IMR-90 (cell line): ENCODE measurements around the gene PPP1R37. TPM values are rescaled to one million over a fixed set of nuclear protein-coding genes. Genes with fewer than 3 reads are reported as not detected.
A peak's percentile ranks its signal among the peaks of the same experiment; 100 is the strongest.

Source experiments
- ATAC-seq: fragments of 200-7000 bp; cut with Tn5 transposase; 2 replicates; pipeline ENCODE4 v1.9.1; 2020; ENCODE audit warnings: low read depth, mild to moderate bottlenecking, moderate library complexity
- Bru-seq: library from RNA; stranded (reverse); fragments of 400-500 nt; gene quantifications from one replicate; lab custom pipeline; 2021; lab: Mats Ljungman, UMichigan
- BruChase-seq, 2 experiments: library from RNA; stranded (reverse); fragments of 400-500 nt; gene quantifications; one replicate each; lab custom pipeline; 2021; lab: Mats Ljungman, UMichigan
- BruUV-seq: library from RNA; stranded (reverse); fragments of 400-500 nt; replicated peaks from 2 replicates; lab custom pipeline; 2021; lab: Mats Ljungman, UMichigan
- CTCF ChIA-PET: fragments of 300-600 bp; formaldehyde crosslinking; extraction: SDS; loops from one replicate; lab custom pipeline; 2021; ENCODE audit warnings: antibody characterized with exemption; lab: Yijun Ruan, JAX
- POLR2A ChIA-PET: fragments of 300-600 bp; sonication (Branson Sonifier 250); formaldehyde crosslinking; loops from one replicate; lab custom pipeline; 2022; ENCODE audit warnings: antibody characterized with exemption; ENCODE audit not compliant: unreplicated experiment; lab: Charles Lee
- DNase-seq: peaks from one replicate; pipeline ENCODE4 v3.0.0; 2013
- H2AFZ ChIP-seq: replicated peaks from 2 replicates; pipeline ENCODE3; 2013; ENCODE audit warnings: low read length, mild to moderate bottlenecking; ENCODE audit not compliant: poor library complexity
- H2AK5ac ChIP-seq: 2 replicates; pipeline ENCODE4 v1.6.1; 2013; ENCODE audit warnings: low read depth, low read length, inconsistent platforms
- H2AK9ac ChIP-seq: replicated peaks from 2 replicates; pipeline ENCODE3; 2013; ENCODE audit warnings: mild to moderate bottlenecking, low read depth, low read length, moderate library complexity; ENCODE audit not compliant: poor library complexity
- H2BK120ac ChIP-seq: 2 replicates; pipeline ENCODE4 v1.6.1; 2013; ENCODE audit warnings: low read depth, low read length, inconsistent platforms
- H2BK15ac ChIP-seq: 3 replicates; pipeline ENCODE4 v1.6.1; 2013; ENCODE audit warnings: low read depth, low read length, inconsistent platforms
- H2BK20ac ChIP-seq: 2 replicates; pipeline ENCODE4 v1.6.1; 2013; ENCODE audit warnings: low read depth, mild to moderate bottlenecking, inconsistent platforms, low read length, moderate library complexity
- H2BK5ac ChIP-seq: 2 replicates; pipeline ENCODE4 v1.6.1; 2013; ENCODE audit warnings: mild to moderate bottlenecking, low read depth, low read length, inconsistent platforms; ENCODE audit not compliant: poor library complexity, severe bottlenecking
- H3K14ac ChIP-seq: replicated peaks from 2 replicates; pipeline ENCODE4 v1.6.1; 2013; ENCODE audit warnings: low read depth, low read length, inconsistent platforms
- H3K18ac ChIP-seq: 2 replicates; pipeline ENCODE4 v1.6.1; 2013; ENCODE audit warnings: low read depth, low read length, control low read depth
- H3K23ac ChIP-seq: 2 replicates; pipeline ENCODE4 v1.6.1; 2013; ENCODE audit warnings: low read depth, low read length, inconsistent platforms
- H3K27ac ChIP-seq: 2 replicates; pipeline ENCODE4 v1.5.1; 2013; ENCODE audit warnings: mild to moderate bottlenecking, control low read depth, low read length; ENCODE audit not compliant: insufficient read depth
- H3K27me3 ChIP-seq: 2 replicates; pipeline ENCODE4 v1.6.1; 2013; ENCODE audit warnings: low read length; ENCODE audit not compliant: control insufficient read depth, insufficient read depth
- H3K36me3 ChIP-seq: 2 replicates; pipeline ENCODE4 v1.6.1; 2013; ENCODE audit warnings: low read length, mixed read lengths; ENCODE audit not compliant: control insufficient read depth, insufficient read depth
- H3K4ac ChIP-seq: 2 replicates; pipeline ENCODE4 v1.6.1; 2013; ENCODE audit warnings: low read depth, low read length, inconsistent platforms
- H3K4me1 ChIP-seq: 2 replicates; pipeline ENCODE4 v1.6.1; 2013; ENCODE audit warnings: low read length, mixed read lengths; ENCODE audit not compliant: control insufficient read depth, insufficient read depth
- H3K4me2 ChIP-seq: 2 replicates; pipeline ENCODE4 v1.6.1; 2013; ENCODE audit warnings: low read depth, mild to moderate bottlenecking, control low read depth, low read length, moderate library complexity
- H3K4me3 ChIP-seq: 2 replicates; pipeline ENCODE4 v1.5.1; 2013; ENCODE audit warnings: low read depth, mild to moderate bottlenecking, control low read depth, low read length, moderate library complexity; ENCODE audit not compliant: insufficient read depth
- H3K56ac ChIP-seq: 2 replicates; pipeline ENCODE4 v1.6.1; 2013; ENCODE audit warnings: low read length, inconsistent platforms; ENCODE audit not compliant: insufficient read depth; ENCODE audit errors: extremely low read depth
- H3K79me1 ChIP-seq, 2 experiments: 2 replicates each; pipeline ENCODE4 v1.6.1; 2013; ENCODE audit warnings: low read length in 2 of 2, inconsistent platforms in 1 of 2, low read depth in 1 of 2
- H3K9ac ChIP-seq: 2 replicates; pipeline ENCODE4 v1.6.1; 2013; ENCODE audit warnings: low read depth, low read length, control low read depth
- H3K9me1 ChIP-seq: 2 replicates; pipeline ENCODE4 v1.6.1; 2013; ENCODE audit warnings: low read length, inconsistent platforms; ENCODE audit not compliant: insufficient read depth
- H3K9me3 ChIP-seq: 2 replicates; pipeline ENCODE4 v1.6.1; 2013; ENCODE audit warnings: low read length; ENCODE audit not compliant: control insufficient read depth, insufficient read depth
- H4K20me1 ChIP-seq: 2 replicates; pipeline ENCODE4 v1.6.1; 2013; ENCODE audit warnings: low read length, inconsistent platforms; ENCODE audit not compliant: insufficient read depth
- H4K5ac ChIP-seq: 2 replicates; pipeline ENCODE4 v1.6.1; 2013; ENCODE audit warnings: mild to moderate bottlenecking, low read depth, low read length, control low read depth
- H4K8ac ChIP-seq, 2 experiments: 2 replicates each; pipeline ENCODE4 v1.6.1; 2013; ENCODE audit warnings: low read depth in 2 of 2, low read length in 2 of 2, control low read depth in 1 of 2, inconsistent platforms in 1 of 2
- H4K91ac ChIP-seq: 2 replicates; pipeline ENCODE4 v1.6.1; 2013; ENCODE audit warnings: low read depth, low read length, inconsistent platforms; ENCODE audit not compliant: insufficient read depth
- BHLHE40 ChIP-seq: fragments of 150-350 bp; IDR thresholded peaks from 2 replicates; pipeline ENCODE4 v1.6.1; 2016; ENCODE audit warnings: mild to moderate bottlenecking, low read depth, low read length
- CEBPB ChIP-seq: IDR thresholded peaks from 2 replicates; pipeline ENCODE4 v1.6.1; 2012; ENCODE audit warnings: low read depth, low read length, improper control_type of control experiment
- CHD1 ChIP-seq: IDR thresholded peaks from 2 replicates; pipeline ENCODE4 v1.6.1; 2012; ENCODE audit warnings: low read depth, low read length, improper control_type of control experiment
- FOS ChIP-seq: fragments of 150-350 bp; IDR thresholded peaks from 2 replicates; pipeline ENCODE4 v1.6.1; 2016; ENCODE audit warnings: low read depth, low read length
- MAFK ChIP-seq: IDR thresholded peaks from 2 replicates; pipeline ENCODE4 v1.6.1; 2012; ENCODE audit warnings: low read depth, low read length, improper control_type of control experiment
- MAZ ChIP-seq: IDR thresholded peaks from 2 replicates; pipeline ENCODE4 v1.6.1; 2012; ENCODE audit warnings: low read depth, mild to moderate bottlenecking, low read length, improper control_type of control experiment, moderate library complexity, borderline replicate concordance
- MXI1 ChIP-seq: IDR thresholded peaks from 2 replicates; pipeline ENCODE4 v1.6.1; 2012; ENCODE audit warnings: low read depth, mild to moderate bottlenecking, low read length, moderate library complexity, borderline replicate concordance
- NFE2L2 ChIP-seq: fragments of 150-350 bp; IDR thresholded peaks from 2 replicates; pipeline ENCODE4 v1.6.1; 2016; ENCODE audit warnings: low read depth, mild to moderate bottlenecking, low read length
- POLR2A ChIP-seq: IDR thresholded peaks from 2 replicates; pipeline ENCODE4 v1.6.1; 2012; ENCODE audit warnings: mild to moderate bottlenecking, low read depth, low read length
- RAD21 ChIP-seq: IDR thresholded peaks from 2 replicates; pipeline ENCODE4 v1.6.1; 2012; ENCODE audit warnings: low read length, improper control_type of control experiment
- RCOR1 ChIP-seq: IDR thresholded peaks from 2 replicates; pipeline ENCODE4 v1.6.1; 2012; ENCODE audit warnings: mild to moderate bottlenecking, low read length, improper control_type of control experiment; ENCODE audit not compliant: insufficient replicate concordance
- RFX5 ChIP-seq: IDR thresholded peaks from 2 replicates; pipeline ENCODE4 v1.8.0; 2012; ENCODE audit warnings: low read depth, mild to moderate bottlenecking, low read length, moderate library complexity
- SMC3 ChIP-seq: fragments of 150-350 bp; IDR thresholded peaks from 2 replicates; pipeline ENCODE4 v1.6.1; 2016; ENCODE audit warnings: low read depth, mild to moderate bottlenecking, antibody characterized with exemption, low read length, moderate library complexity
- USF2 ChIP-seq: fragments of 150-350 bp; IDR thresholded peaks from 2 replicates; pipeline ENCODE4 v1.6.1; 2017; ENCODE audit warnings: mild to moderate bottlenecking, antibody characterized with exemption, low read length, low read depth
- WGBS, 2 experiments: methylation state at CpG; one replicate each; pipeline versions ENCODE4 v1.1.5 to v1.1.7; 2013; ENCODE audit warnings: missing lambda C conversion rate in 2 of 2; ENCODE audit not compliant: insufficient read length in 1 of 2; ENCODE audit errors: extremely low coverage in 2 of 2; 5-methylcytosine and 5-hydroxymethylcytosine counted together
- dilution Hi-C: fragments of 300-500 bp; cut with HindIII; formaldehyde crosslinking; loops from one replicate; pipeline ENCODE4 v1.14.3; 2018; ENCODE audit warnings: low sequenced_read_pairs; ENCODE audit not compliant: unreplicated experiment
- in situ Hi-C: fragments of 300-500 bp; cut with MboI; formaldehyde crosslinking; loops from 3 replicates; pipeline ENCODE4 v1.14.3; 2019; ENCODE audit warnings: low sequenced_read_pairs, inconsistent platforms, mixed read lengths
- intact Hi-C: fragments of 100-400 bp; cut with micrococcal nuclease; formaldehyde crosslinking; loops from 2 replicates; pipeline ENCODE4 v1.10.0; 2022
- long read RNA-seq: library from polyadenylated mRNA; unstranded; transcript quantifications from one replicate; pipeline ENCODE4 v2.0.0, GENCODE V29; 2021; ENCODE audit not compliant: unreplicated experiment
- polyA plus RNA-seq, 3 experiments: library from polyadenylated mRNA; depleted of rRNA; stranded (reverse); fragments of >200 nt; gene quantifications; 2 replicates each; pipeline ENCODE4 v1.2.3, GENCODE V29; 2012; ENCODE audit warnings: low replicate concordance in 1 of 3
- total RNA-seq: library from RNA; depleted of rRNA; stranded (reverse); fragments of >200 nt; gene quantifications from 2 replicates; pipeline ENCODE4 v1.2.3, GENCODE V29; 2012; rRNA removed

Gene PPP1R37
- total RNA-seq: 13.1 and 13.9 TPM in 2 replicates
- polyA plus RNA-seq (2012; rRNA removed): 18.5 and 20.8 TPM in 2 replicates
- 14.0 and 22.6 TPM in 2 replicates for polyA plus RNA-seq (2012; cell fraction: cytosol; rRNA removed)
- 41.6 and 72.5 TPM in 2 replicates for polyA plus RNA-seq (2012; cell fraction: nucleus; rRNA removed; ENCODE audit: low replicate concordance)
- percentile 79 among the genes with signal in this experiment for Bru-seq, nascent RNA
- percentile 91 among the genes with signal in this experiment for BruChase-seq, experiment 1, labeled RNA remaining after a 6-hour chase
- BruChase-seq, experiment 2, labeled RNA remaining after a 2-hour chase: percentile 88 among the genes with signal in this experiment
- long read RNA-seq, partial matches to known transcripts: 0 of 10 reads
- long read RNA-seq, other reads (novel, unspliced or antisense): 7 of 10 reads

- H3K56ac ChIP-seq: peak within 1 kb of the TSS; percentile 92
- peaks cover 0 to 58% of the 10 kb centered on the region in 2 experiments; a peak in 2 of 4 replicates for H3K79me1 ChIP-seq
- H4K8ac ChIP-seq: peak within 1 kb of the TSS; percentile 66 to 100
- peak within 1 kb of the TSS; percentile 92 for H2AFZ ChIP-seq
- dilution Hi-C loops: no loop called here
- H3K4me2 ChIP-seq: peak within 1 kb of the TSS; percentile 92
- H3K9ac ChIP-seq: peak within 1 kb of the TSS; percentile 95
- peak within 1 kb of the TSS; percentile 98 for H3K18ac ChIP-seq
- peak within 1 kb of the TSS; percentile 80 for H4K5ac ChIP-seq
- peak within 1 kb of the TSS; percentile 97 for H2AK9ac ChIP-seq
- peak within 1 kb of the TSS; percentile 72; the same call in 2 of the 3 replicates for H2BK15ac ChIP-seq
- H3K27ac ChIP-seq: peak within 1 kb of the TSS; percentile 98
- CTCF ChIA-PET: interaction anchor here (0.6 to 1.3 kb wide), 2 partner anchors 34 to 240 kb away, joined by 4 read pairs; no protein-coding TSS in a partner anchor
- peaks cover 20% of the 10 kb centered on the region for H3K9me1 ChIP-seq
- peaks cover 41% of the 10 kb centered on the region for H4K20me1 ChIP-seq
- peak; percentile 81 for ATAC-seq
- peak within 1 kb of the TSS; percentile 91 for H2BK120ac ChIP-seq
- peak within 1 kb of the TSS; percentile 90 for H2AK5ac ChIP-seq
- peak within 1 kb of the TSS; percentile 90 for H3K23ac ChIP-seq
- intact Hi-C loops: loop anchor here (2.0 to 5.0 kb wide), 2 partner anchors 34 to 156 kb away; no protein-coding TSS in a partner anchor
- H2BK5ac ChIP-seq: peak within 1 kb of the TSS; percentile 94
- in situ Hi-C loops: no loop called here
- BruUV-seq: no TSS peak
- WGBS, 2 experiments: 0% methylated on average over 54 of the region's 103 CpGs; no CpG with 5 or more reads in 1 of the 2 experiments
- H3K4me1 ChIP-seq: peaks cover 15% of the 10 kb centered on the region
- H3K27me3 ChIP-seq: no peaks in the 10 kb centered on the region
- peak within 1 kb of the TSS; percentile 62 for H3K4me3 ChIP-seq
- peaks cover 5% of the 10 kb centered on the region for H3K36me3 ChIP-seq
- peak within 1 kb of the TSS; percentile 92 for H4K91ac ChIP-seq
- no peaks in the 10 kb centered on the region for H3K9me3 ChIP-seq
- peak within 1 kb of the TSS; percentile 83 for H2BK20ac ChIP-seq
- H3K4ac ChIP-seq: peak within 1 kb of the TSS; percentile 94
- peak; percentile 97 for DNase-seq
- peak within 1 kb of the TSS; percentile 82 for H3K14ac ChIP-seq
- POLR2A ChIA-PET: no interaction called here
- peak; percentile 94 for TF ChIP-seq BHLHE40
- peak; percentile 89; the same call in 1 of the 2 replicates for TF ChIP-seq MAZ
- 0 out of 2 replicates have a peak, but pooled peaks have one; percentile 2 for TF ChIP-seq RAD21
- no peak for TF ChIP-seq MAFK
- TF ChIP-seq SMC3: 0 out of 2 replicates have a peak, but pooled peaks have one; percentile 6
- no peak for TF ChIP-seq CEBPB
- no peak for TF ChIP-seq CHD1
- 0 out of 2 replicates have a peak, but pooled peaks have one; percentile 51 for TF ChIP-seq POLR2A
- no peak for TF ChIP-seq MXI1
- no peak for TF ChIP-seq USF2
- TF ChIP-seq NFE2L2: no peak
- no peak for TF ChIP-seq RFX5
- no peak for TF ChIP-seq RCOR1
- TF ChIP-seq FOS: no peak
Observed at GRCh38 chr19:45092747-45093678, at the start of gene PPP1R37. PPP1R37 (plus strand) TSS chr19:45093179; CDS start chr19:45093326, 147 bp downstream.
